Osteoblast (primary cell): ENCODE results near the gene PRSS8. TPM values are rescaled to one million over a fixed set of nuclear protein-coding genes. Genes with fewer than 3 reads are reported as not detected.
"Not testable (repeated sequence)": the region's sequence is repeated elsewhere in the genome, so short reads cannot be mapped to it uniquely, and the experiment has no call there.

ENCODE experiments used
- DNase-seq: peaks from one replicate; pipeline ENCODE4 v3.0.0; 2011; ENCODE audit warnings: low spot score, mixed read lengths; ENCODE audit not compliant: insufficient read length; ENCODE audit errors: missing footprints
- H2AFZ ChIP-seq: 2 replicates; pipeline ENCODE4 v1.6.0; 2011; ENCODE audit warnings: mild to moderate bottlenecking, low read length
- H3K27ac ChIP-seq: 2 replicates; pipeline ENCODE4 v1.5.1; 2011; ENCODE audit warnings: mild to moderate bottlenecking, low read depth, low read length, moderate library complexity
- H3K27me3 ChIP-seq: 2 replicates; pipeline ENCODE4 v1.6.0; 2012; ENCODE audit warnings: mild to moderate bottlenecking, control low read depth, inconsistent platforms, low read length, moderate library complexity; ENCODE audit not compliant: insufficient read depth
- H3K36me3 ChIP-seq: 2 replicates; pipeline ENCODE4 v1.5.1; 2011; ENCODE audit warnings: mild to moderate bottlenecking, low read length, control low read depth, moderate library complexity; ENCODE audit not compliant: insufficient read depth
- H3K4me1 ChIP-seq: 2 replicates; pipeline ENCODE4 v1.5.1; 2011; ENCODE audit warnings: mild to moderate bottlenecking, low read length, control low read depth, moderate library complexity; ENCODE audit not compliant: insufficient read depth
- H3K4me2 ChIP-seq: 2 replicates; pipeline ENCODE4 v1.6.0; 2011; ENCODE audit warnings: mild to moderate bottlenecking, low read length; ENCODE audit not compliant: insufficient read depth
- H3K4me3 ChIP-seq: fragments of 200-600 bp; sonication (generic); 3 replicates; pipeline ENCODE4 v1.5.1; 2012; ENCODE audit warnings: mild to moderate bottlenecking, low read length, inconsistent platforms; ENCODE audit not compliant: insufficient read depth
- H3K79me2 ChIP-seq: 2 replicates; pipeline ENCODE4 v1.6.0; 2012; ENCODE audit warnings: mild to moderate bottlenecking, low read length, control low read depth, inconsistent platforms; ENCODE audit not compliant: insufficient read depth
- H3K9me3 ChIP-seq: 2 replicates; pipeline ENCODE4 v1.5.1; 2011; ENCODE audit warnings: low read depth, low read length, control low read depth
- H4K20me1 ChIP-seq: 2 replicates; pipeline ENCODE4 v1.6.0; 2012; ENCODE audit warnings: mild to moderate bottlenecking, low read length, control low read depth; ENCODE audit not compliant: insufficient read depth
- total RNA-seq: library from RNA; depleted of rRNA; stranded (reverse); fragments of >200 nt; gene quantifications from 2 replicates; pipeline ENCODE4 v1.2.3, GENCODE V29; 2012
- TF ChIP-seq, protein P1 (sequence below): IDR thresholded peaks from 2 replicates; pipeline ENCODE4 v1.5.1; 2011; ENCODE audit warnings: mild to moderate bottlenecking, low read depth, low read length, moderate library complexity; ENCODE audit errors: extremely low read depth

The PRSS8 gene
- total RNA-seq, 1 donor: not detected

DNA sequence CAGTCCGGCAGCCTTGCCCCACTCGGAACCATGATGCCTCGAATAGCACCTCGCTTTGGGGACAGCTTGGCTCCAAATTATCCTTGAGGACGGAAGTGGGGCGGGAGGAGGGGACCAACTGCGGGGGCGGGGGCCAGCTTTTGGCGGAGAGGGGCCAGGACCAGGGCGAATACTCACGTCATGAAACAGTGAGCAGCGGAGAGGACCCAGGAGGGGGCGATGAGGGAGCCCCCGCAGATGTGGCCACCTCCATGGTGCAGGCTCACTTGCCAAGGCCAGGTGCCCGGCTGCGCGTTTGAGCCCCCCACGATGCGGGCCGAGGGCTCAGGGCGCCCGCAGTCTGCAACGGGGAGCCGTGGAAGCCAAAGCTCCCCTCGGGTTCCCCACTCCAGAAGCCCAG, 13.4 kb upstream of the PRSS8 start:
- H3K27ac ChIP-seq: no peak overlapping the region
- TF ChIP-seq, protein P1, sequence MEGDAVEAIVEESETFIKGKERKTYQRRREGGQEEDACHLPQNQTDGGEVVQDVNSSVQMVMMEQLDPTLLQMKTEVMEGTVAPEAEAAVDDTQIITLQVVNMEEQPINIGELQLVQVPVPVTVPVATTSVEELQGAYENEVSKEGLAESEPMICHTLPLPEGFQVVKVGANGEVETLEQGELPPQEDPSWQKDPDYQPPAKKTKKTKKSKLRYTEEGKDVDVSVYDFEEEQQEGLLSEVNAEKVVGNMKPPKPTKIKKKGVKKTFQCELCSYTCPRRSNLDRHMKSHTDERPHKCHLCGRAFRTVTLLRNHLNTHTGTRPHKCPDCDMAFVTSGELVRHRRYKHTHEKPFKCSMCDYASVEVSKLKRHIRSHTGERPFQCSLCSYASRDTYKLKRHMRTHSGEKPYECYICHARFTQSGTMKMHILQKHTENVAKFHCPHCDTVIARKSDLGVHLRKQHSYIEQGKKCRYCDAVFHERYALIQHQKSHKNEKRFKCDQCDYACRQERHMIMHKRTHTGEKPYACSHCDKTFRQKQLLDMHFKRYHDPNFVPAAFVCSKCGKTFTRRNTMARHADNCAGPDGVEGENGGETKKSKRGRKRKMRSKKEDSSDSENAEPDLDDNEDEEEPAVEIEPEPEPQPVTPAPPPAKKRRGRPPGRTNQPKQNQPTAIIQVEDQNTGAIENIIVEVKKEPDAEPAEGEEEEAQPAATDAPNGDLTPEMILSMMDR: no peak
- no peaks in the 10 kb centered on the region for H3K4me1 ChIP-seq
- H3K27me3 ChIP-seq: peaks cover 30% of the 10 kb centered on the region
- peak; percentile 3 for DNase-seq
- no peak overlapping the region for H3K4me2 ChIP-seq
- no peak overlapping the region for H3K4me3 ChIP-seq
- no peaks in the 10 kb centered on the region for H3K9me3 ChIP-seq
- H3K79me2 ChIP-seq: no peaks in the 10 kb centered on the region
- no peak overlapping the region for H2AFZ ChIP-seq
- H3K36me3 ChIP-seq: no peaks in the 10 kb centered on the region
- no peaks in the 10 kb centered on the region for H4K20me1 ChIP-seq

GRCh38 chr16:31148281-31148728, 12.8 kb upstream of the PRSS8 start:
- Histone ChIP-seq H3K27me3 (peaks cover 30% of the 10 kb centered on the region), H4K20me1 (no peaks in the 10 kb centered on the region), H3K79me2 (no peaks in the 10 kb centered on the region), H3K27ac (no peak overlapping the region), H2AFZ (no peak overlapping the region), H3K4me1 (no peaks in the 10 kb centered on the region), H3K9me3 (no peaks in the 10 kb centered on the region), H3K36me3 (no peaks in the 10 kb centered on the region), H3K4me2 (no peak overlapping the region), H3K4me3 (no peak overlapping the region)
- TF ChIP-seq, protein P1: no peak
- peak; percentile 76 for DNase-seq

- no peak overlapping the region for H3K4me3 ChIP-seq
- no peaks in the 10 kb centered on the region for H3K9me3 ChIP-seq
- H3K27ac ChIP-seq: no peak overlapping the region
- DNase-seq: peak; percentile 42
- no peaks in the 10 kb centered on the region for H3K79me2 ChIP-seq
- H2AFZ ChIP-seq: no peak overlapping the region
- H3K4me1 ChIP-seq: peaks cover 4% of the 10 kb centered on the region
- H3K36me3 ChIP-seq: no peaks in the 10 kb centered on the region
- peaks cover 30% of the 10 kb centered on the region for H3K27me3 ChIP-seq
- TF ChIP-seq, protein P1: no peak
- no peaks in the 10 kb centered on the region for H4K20me1 ChIP-seq
- no peak overlapping the region for H3K4me2 ChIP-seq
These were observed 12.0 kb upstream of the PRSS8 start for GRCh38 chr16:31147574-31147973.

DNA sequence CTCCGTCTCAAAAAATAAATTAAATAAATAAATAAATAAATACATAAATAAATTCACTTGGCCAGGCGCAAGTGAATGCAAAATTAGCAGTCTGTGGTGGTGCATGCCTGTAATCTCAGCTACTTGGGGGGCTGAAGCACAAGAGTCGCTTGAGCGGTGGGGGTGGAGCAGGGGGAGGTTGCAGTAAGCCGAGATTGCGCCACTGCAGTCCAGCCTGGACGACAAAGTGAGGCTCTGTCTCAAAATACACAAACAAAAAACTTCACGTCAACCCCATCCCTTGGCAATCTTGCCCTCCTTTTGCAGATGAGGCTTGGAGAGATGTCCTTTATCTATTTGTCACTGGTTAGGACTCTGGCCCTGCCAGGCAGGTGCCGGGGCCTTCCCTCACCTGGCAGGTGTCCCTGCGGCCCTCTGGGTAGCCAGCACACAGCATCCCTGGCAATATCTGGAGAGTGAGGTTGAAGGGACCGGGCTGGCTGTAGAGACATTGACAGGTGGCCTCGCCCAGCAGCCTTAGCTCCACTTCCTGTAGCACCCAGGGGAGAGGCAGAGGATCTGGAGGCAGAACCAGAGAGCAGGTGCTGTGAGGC, 10.0 kb upstream of the PRSS8 start:
- peak; percentile 68 for DNase-seq
- Histone ChIP-seq H3K27me3 (peaks cover 30% of the 10 kb centered on the region), H3K4me2 (no peak overlapping the region), H3K79me2 (no peaks in the 10 kb centered on the region), H3K9me3 (no peaks in the 10 kb centered on the region), H4K20me1 (no peaks in the 10 kb centered on the region), H3K4me3 (no peak overlapping the region), H3K4me1 (peaks cover 12% of the 10 kb centered on the region), H3K27ac (no peak overlapping the region), H2AFZ (no peak overlapping the region), H3K36me3 (no peaks in the 10 kb centered on the region)
- TF ChIP-seq, protein P1: no peak

GRCh38 chr16:31144418-31144817, 8.9 kb upstream of the PRSS8 start:
- H2AFZ ChIP-seq, H3K4me2 ChIP-seq, H3K36me3 ChIP-seq, H3K4me3 ChIP-seq, H3K9me3 ChIP-seq, H4K20me1 ChIP-seq, H3K27ac ChIP-seq, H3K79me2 ChIP-seq: not testable (repeated sequence)
- H3K4me1 ChIP-seq: peaks cover 12% of the 10 kb centered on the region
- peaks cover 30% of the 10 kb centered on the region for H3K27me3 ChIP-seq
- DNase-seq: peak; percentile 4
